Breast epithelium (tissue), 4 donors: ENCODE data around the gene CCIN. TPM values are rescaled to one million over a fixed set of nuclear protein-coding genes. Genes with fewer than 3 reads are reported as not detected.
"Not testable (repeated sequence)": the region's sequence is repeated elsewhere in the genome, so short reads cannot be mapped to it uniquely, and the experiment has no call there.

Experiments
- DNase-seq, 2 donors: peaks; one replicate each; pipeline ENCODE4 v3.0.0-alpha.2; 2019; ENCODE audit warnings: low spot score in 2 of 2
- H3K27ac ChIP-seq, 2 donors: fragments of 200-600 bp; sonication (generic) in 1 of 2; one replicate each; pipeline ENCODE4 v1.5.1; 2016 to 2019; ENCODE audit warnings: mild to moderate bottlenecking in 1 of 2
- H3K27me3 ChIP-seq, 2 donors: fragments of 200-600 bp; sonication (generic) in 1 of 2; one replicate each; pipeline versions ENCODE4 v1.5.1 to v1.6.0; 2017 to 2019; ENCODE audit warnings: control low read depth in 1 of 2, mild to moderate bottlenecking in 1 of 2
- H3K36me3 ChIP-seq: fragments of 200-600 bp; one replicate; pipeline ENCODE4 v1.5.1; 2019
- H3K4me1 ChIP-seq, 2 donors: fragments of 200-600 bp; sonication (generic); one replicate each; pipeline ENCODE4 v1.5.1; 2016 to 2019; ENCODE audit warnings: control low read depth in 1 of 2
- H3K4me3 ChIP-seq, 3 donors: fragments of 200-600 bp; sonication (generic); 1 replicate in 2 of 3; 2 replicates in 1 of 3; pipeline ENCODE4 v1.5.1; 2016 to 2019; ENCODE audit warnings: mild to moderate bottlenecking in 3 of 3, moderate library complexity in 2 of 3
- H3K9me3 ChIP-seq, 2 donors: fragments of 200-600 bp; sonication (generic) in 1 of 2; one replicate each; pipeline ENCODE4 v1.5.1; 2016 to 2019; ENCODE audit warnings: control low read depth in 1 of 2
- POLR2A ChIP-seq: fragments of 450-650 bp; IDR thresholded peaks from one replicate; pipeline ENCODE4 v1.6.1; 2016; ENCODE audit warnings: antibody characterized with exemption, mild to moderate bottlenecking, moderate library complexity
- POLR2AphosphoS5 ChIP-seq, 3 donors: sonication (generic); formaldehyde crosslinking; IDR thresholded peaks; one replicate each; pipeline ENCODE4 v1.6.1; 2017; ENCODE audit warnings: antibody characterized with exemption in 3 of 3
- intact Hi-C: fragments of 100-400 bp; cut with DNase I; formaldehyde crosslinking; loops from one replicate; pipeline ENCODE4 v1.15.1; 2023; ENCODE audit warnings: low total_unique reads
- total RNA-seq, 3 donors: library from RNA; depleted of rRNA; stranded (reverse); fragments of >200 nt; gene quantifications; one replicate each; pipeline ENCODE4 v1.1.0, GENCODE V29; 2016
- TF ChIP-seq, protein P1 (sequence below), 3 donors: fragments of 450-650 bp; IDR thresholded peaks; one replicate each; pipeline ENCODE4 v1.5.1; 2016 to 2017; ENCODE audit warnings: antibody characterized with exemption in 3 of 3, mild to moderate bottlenecking in 3 of 3, moderate library complexity in 3 of 3

The CCIN gene
- total RNA-seq, 3 donors from 2014 or later, result 0.80 TPM; not detected in 2

DNA sequence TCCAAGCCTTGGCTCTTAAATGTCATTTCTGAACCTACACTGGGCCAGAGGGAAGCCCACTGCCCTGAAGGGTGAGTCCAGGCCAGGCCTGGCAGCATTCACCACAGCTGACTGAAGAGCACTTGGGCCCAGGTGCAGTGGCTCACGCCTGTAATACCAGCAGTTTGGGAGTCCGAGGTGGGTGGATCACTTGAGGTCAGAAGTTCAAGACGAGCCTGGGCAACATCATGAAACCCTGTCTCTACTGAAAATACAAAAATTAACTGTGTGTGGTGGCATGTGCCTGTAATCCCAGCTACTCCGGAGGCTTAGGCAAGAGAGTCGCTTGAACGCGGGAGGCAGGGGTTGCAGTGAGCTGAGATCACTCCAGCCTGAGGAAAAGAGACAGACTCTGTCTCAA lies 5.1 kb downstream of the CCIN start:
- H3K27me3 ChIP-seq, result no peaks in the 10 kb centered on the region
- DNase-seq, result no peak
- H3K36me3 ChIP-seq, result no peaks in the 10 kb centered on the region
- H3K27ac ChIP-seq, result no peak overlapping the region
- no peak overlapping the region for H3K4me3 ChIP-seq
- no peaks in the 10 kb centered on the region for H3K9me3 ChIP-seq
- intact Hi-C loops, result no loop called here
- no peaks in the 10 kb centered on the region for H3K4me1 ChIP-seq
- TF ChIP-seq POLR2A (no peak), POLR2AphosphoS5 (IDR thresholded peaks at IDR 0.05) (no peak)
- TF ChIP-seq, protein P1, sequence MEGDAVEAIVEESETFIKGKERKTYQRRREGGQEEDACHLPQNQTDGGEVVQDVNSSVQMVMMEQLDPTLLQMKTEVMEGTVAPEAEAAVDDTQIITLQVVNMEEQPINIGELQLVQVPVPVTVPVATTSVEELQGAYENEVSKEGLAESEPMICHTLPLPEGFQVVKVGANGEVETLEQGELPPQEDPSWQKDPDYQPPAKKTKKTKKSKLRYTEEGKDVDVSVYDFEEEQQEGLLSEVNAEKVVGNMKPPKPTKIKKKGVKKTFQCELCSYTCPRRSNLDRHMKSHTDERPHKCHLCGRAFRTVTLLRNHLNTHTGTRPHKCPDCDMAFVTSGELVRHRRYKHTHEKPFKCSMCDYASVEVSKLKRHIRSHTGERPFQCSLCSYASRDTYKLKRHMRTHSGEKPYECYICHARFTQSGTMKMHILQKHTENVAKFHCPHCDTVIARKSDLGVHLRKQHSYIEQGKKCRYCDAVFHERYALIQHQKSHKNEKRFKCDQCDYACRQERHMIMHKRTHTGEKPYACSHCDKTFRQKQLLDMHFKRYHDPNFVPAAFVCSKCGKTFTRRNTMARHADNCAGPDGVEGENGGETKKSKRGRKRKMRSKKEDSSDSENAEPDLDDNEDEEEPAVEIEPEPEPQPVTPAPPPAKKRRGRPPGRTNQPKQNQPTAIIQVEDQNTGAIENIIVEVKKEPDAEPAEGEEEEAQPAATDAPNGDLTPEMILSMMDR (IDR thresholded peaks at IDR 0.05), result no peak

DNA sequence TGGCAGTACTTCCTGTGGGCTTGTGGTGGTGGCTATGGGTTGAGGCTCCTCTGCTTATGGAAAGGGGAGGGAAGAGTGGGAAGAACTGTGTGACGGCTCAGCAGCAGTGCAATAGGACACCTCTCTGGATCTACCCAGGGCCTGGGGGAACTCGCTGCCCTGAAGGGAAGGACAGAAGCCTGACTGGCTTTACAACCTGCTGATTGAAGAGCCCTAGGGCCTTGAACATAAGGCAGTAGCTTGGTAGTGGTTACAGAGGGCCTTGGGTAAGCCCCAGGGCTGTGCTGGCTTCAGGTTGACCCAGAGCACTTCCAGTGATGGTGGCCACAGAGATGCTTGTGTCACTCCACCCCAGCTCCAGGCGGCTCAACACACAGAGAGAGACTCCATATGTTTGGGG lies 5.5 kb downstream of the CCIN start:
- H3K36me3 ChIP-seq, result no peaks in the 10 kb centered on the region
- H3K9me3 ChIP-seq, result no peaks in the 10 kb centered on the region
- no peak for DNase-seq
- intact Hi-C loops, result no loop called here
- no peak for TF ChIP-seq POLR2AphosphoS5 (IDR thresholded peaks at IDR 0.05)
- no peak for TF ChIP-seq POLR2A
- TF ChIP-seq, protein P1 (IDR thresholded peaks at IDR 0.05), result no peak
- H3K4me3 ChIP-seq, result no peak overlapping the region
- H3K27ac ChIP-seq, result no peak overlapping the region
- H3K27me3 ChIP-seq, result no peaks in the 10 kb centered on the region
- no peaks in the 10 kb centered on the region for H3K4me1 ChIP-seq

DNA sequence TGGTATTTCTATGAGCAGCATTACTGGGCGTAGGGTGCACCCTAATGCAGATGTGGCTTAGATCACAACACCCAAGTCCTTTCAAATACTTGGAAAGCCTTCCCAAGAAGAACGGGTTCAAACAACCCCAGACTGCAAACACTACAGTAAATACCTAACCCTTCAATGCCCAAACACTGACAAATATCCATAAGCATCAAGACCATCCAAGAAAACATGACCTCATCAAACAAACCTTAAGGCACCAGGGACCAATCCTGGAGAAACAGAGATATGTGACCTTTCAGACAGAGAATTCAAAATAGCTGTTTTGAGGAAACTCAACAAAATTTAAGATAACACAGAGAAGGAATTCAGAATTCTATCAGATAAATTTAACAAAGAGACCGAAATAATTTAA lies 6.0 kb downstream of the CCIN start:
- H3K36me3 ChIP-seq, H3K4me3 ChIP-seq, H3K27ac ChIP-seq, H3K9me3 ChIP-seq, H3K4me1 ChIP-seq, DNase-seq, intact Hi-C loops, H3K27me3 ChIP-seq: not testable (repeated sequence)

GRCh38 chr9:36176496-36176895 lies 7.3 kb downstream of the CCIN start:
- H3K36me3 ChIP-seq, H3K27ac ChIP-seq, H3K27me3 ChIP-seq, H3K4me1 ChIP-seq, H3K4me3 ChIP-seq, DNase-seq, H3K9me3 ChIP-seq, intact Hi-C loops: not testable (repeated sequence)

- Histone ChIP-seq H3K27me3 (no peaks in the 10 kb centered on the region), H3K4me1 (no peaks in the 10 kb centered on the region), H3K36me3 (no peaks in the 10 kb centered on the region), H3K27ac (no peak overlapping the region), H3K9me3 (no peaks in the 10 kb centered on the region), H3K4me3 (no peak overlapping the region)
- TF ChIP-seq POLR2A (no peak), POLR2AphosphoS5 (IDR thresholded peaks at IDR 0.05) (no peak)
- TF ChIP-seq, protein P1 (IDR thresholded peaks at IDR 0.05), result no peak
- intact Hi-C loops, result no loop called here
- DNase-seq, result no peak
Measured at GRCh38 chr9:36177571-36177970, 8.4 kb downstream of the CCIN start.

DNA sequence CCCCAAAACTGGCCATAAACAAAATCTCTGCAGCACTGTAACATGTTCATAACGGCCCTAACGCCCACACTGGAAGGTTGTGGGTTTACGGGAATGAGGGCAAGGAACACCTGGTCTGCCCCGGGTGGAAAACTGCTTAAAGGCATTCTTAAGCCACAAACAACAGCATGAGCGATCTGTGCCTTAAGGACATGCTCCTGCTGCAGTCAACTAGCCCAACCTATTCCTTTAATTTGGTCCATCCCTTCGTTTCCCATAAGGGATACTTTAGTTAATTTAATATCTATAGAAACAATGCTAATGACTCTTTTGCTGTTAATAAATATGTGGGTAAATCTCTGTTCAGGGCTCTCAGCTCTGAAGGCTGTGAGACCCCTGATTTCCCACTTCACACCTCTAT lies 11.1 kb downstream of the CCIN start:
- DNase-seq, result not testable (repeated sequence)

DNA sequence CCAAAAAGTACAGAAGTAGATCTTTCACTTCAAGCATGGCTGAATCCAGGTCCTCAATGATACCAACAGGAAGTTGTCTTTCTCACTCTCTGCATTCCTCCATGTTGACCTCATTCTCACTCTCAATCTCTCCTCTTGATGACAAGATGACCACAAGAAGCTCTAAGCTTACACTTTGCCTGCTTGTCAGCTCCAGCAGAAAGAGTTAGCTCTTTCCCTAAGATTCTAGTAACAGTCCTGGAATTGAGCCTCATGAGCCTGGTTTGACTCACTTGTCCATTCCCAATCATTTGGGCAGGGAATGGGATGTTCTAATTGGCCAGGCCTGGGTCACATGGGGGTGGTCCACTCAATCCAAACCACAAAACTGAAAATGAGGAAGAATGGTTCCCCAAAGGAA lies 18.2 kb downstream of the CCIN start:
- Histone ChIP-seq H3K4me3 (no peak overlapping the region), H3K36me3 (no peaks in the 10 kb centered on the region), H3K4me1 (peaks cover 3 to 9% of the 10 kb centered on the region in 2 donors), H3K27me3 (no peaks in the 10 kb centered on the region), H3K27ac (no peak overlapping the region), H3K9me3 (no peaks in the 10 kb centered on the region)
- TF ChIP-seq, protein P1 (IDR thresholded peaks at IDR 0.05), result no peak
- no peak for TF ChIP-seq POLR2A
- no peak for TF ChIP-seq POLR2AphosphoS5 (IDR thresholded peaks at IDR 0.05)
- DNase-seq, result no peak
- intact Hi-C loops, result no loop called here

More for the DNA sequence above, 11.1 kb downstream of the CCIN start:
- H3K27me3 ChIP-seq, H3K36me3 ChIP-seq, H3K9me3 ChIP-seq, H3K4me1 ChIP-seq, intact Hi-C loops, H3K27ac ChIP-seq, H3K4me3 ChIP-seq: not testable (repeated sequence)
